Measurements from ENCODE around the gene FBXL15. TPM values are rescaled to one million over a fixed set of nuclear protein-coding genes. Genes with fewer than 3 reads are reported as not detected.

FBXL15 gene
- total and polyA plus RNA-seq, 2 of the 13 experiments (the other 11 are each of a cell fraction or from before 2014, with no cell fraction given): 4.3 to 8.3 TPM

- TF ChIP-seq ZBTB10 (CRISPR knock-in tag; IDR thresholded peaks at IDR 0.05; ENCODE audit: borderline replicate concordance) (peak; percentile 69), ZNF547 (CRISPR knock-in tag; IDR thresholded peaks at IDR 0.05) (peak; percentile 35), BRCA1 (CRISPR knock-in tag; IDR thresholded peaks at IDR 0.05) (no peak), ZNF577 (CRISPR knock-in tag; IDR thresholded peaks at IDR 0.05; ENCODE audit: borderline replicate concordance, low read depth) (no peak), NFIB (CRISPR knock-in tag; IDR thresholded peaks at IDR 0.05; ENCODE audit: borderline replicate concordance) (no peak), ZNF841 (CRISPR knock-in tag; IDR thresholded peaks at IDR 0.05; ENCODE audit: borderline replicate concordance) (no peak), JUNB (CRISPR knock-in tag; IDR thresholded peaks at IDR 0.05; ENCODE audit: borderline replicate concordance) (no peak), ZBTB39 (CRISPR knock-in tag; IDR thresholded peaks at IDR 0.05) (peak; percentile 64; the same call in 1 of the 2 replicates), ZNF331 (CRISPR knock-in tag; IDR thresholded peaks at IDR 0.05) (peak; percentile 91), ZNF296 (CRISPR knock-in tag; conservative IDR thresholded peaks at IDR 0.05) (peak; percentile 74; the same call in 1 of the 2 replicates), PRDM10 (CRISPR knock-in tag; IDR thresholded peaks at IDR 0.05; ENCODE audit: low read depth) (peak; percentile 80; the same call in 1 of the 2 replicates), PREB (CRISPR knock-in tag; IDR thresholded peaks at IDR 0.05) (no peak), SMAD9 (CRISPR knock-in tag; IDR thresholded peaks at IDR 0.05) (no peak), NR2F2 (IDR thresholded peaks at IDR 0.05; ENCODE audit: borderline replicate concordance, low read depth) (peak; percentile 7; the same call in 1 of the 2 replicates), HMGXB4 (CRISPR knock-in tag; IDR thresholded peaks at IDR 0.05; ENCODE audit: borderline replicate concordance in 1 of 2, low read depth in 1 of 2) (peak; percentile 74 to 76), MLLT10 (CRISPR knock-in tag; IDR thresholded peaks at IDR 0.05) (no peak)
Measured at GRCh38 chr10:102420714-102421506, at the start of gene FBXL15 (continued).

All from HepG2 (cell line).